ENCODE results near the gene ITIH6. TPM values are rescaled to one million over a fixed set of nuclear protein-coding genes. Genes with fewer than 3 reads are reported as not detected.

ITIH6 gene
- total RNA-seq, 1 donor from 2014 or later, result not detected

DNA sequence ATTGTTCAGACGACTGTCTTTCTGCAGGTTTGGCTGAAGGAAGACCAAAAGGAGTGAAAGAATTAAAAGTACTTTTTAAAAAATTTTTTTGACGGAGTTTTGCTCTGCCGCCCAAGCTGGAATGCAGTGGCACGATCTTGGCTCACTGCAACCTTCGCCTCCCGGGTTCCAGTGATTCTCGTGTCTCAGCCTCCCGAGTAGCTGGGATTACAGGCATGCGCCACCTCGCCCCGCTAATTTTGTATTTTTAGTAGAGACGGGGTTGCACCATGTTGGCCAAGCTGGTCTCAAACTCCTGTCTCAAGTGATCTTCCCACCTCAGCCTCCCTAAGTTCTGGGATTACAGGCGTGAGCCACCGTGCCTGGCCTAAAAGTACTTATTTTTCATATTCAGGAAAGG is 86.3 kb downstream of the ITIH6 start:
- DNase-seq (ENCODE audit: low spot score), result no peak

DNA sequence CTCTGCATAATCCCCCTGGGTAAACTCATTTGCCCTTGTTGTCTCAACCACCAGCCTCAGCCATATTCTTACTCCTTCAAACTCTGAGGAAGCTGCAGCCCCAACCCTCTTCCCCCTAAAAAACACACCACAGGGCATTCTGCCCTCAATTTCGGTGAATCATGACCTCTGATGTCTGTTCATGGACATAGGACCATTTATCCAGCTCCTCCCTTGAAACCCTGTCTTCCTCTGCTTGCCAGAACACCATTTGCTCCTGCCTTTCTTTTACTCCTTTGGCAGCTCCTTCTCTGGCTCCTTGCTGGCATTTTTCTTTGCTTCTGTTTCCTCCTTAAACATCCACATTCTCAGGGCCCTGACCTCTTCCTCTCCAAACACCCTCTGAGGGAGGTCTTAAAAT is 87.1 kb downstream of the ITIH6 start:
- no peak for DNase-seq (ENCODE audit: low spot score)

DNA sequence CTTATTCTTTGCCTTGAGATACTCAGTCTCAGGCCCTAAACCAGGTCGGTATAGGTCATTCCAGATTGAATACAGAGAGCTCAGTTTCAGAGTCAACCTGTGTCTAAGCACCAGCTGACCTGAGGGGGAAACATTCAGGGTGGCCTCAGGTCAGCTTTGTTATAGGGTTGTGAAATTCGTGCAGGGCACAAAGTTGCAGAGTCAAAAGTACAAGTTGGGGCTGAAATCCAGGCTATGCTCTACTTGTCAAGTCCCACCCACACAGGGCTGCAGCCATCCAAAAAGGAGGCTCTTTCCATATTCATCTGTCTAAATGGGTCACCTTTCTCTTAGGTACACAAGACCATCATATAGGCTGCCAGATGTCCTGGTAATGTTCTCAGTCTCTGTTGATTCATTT is 89.7 kb downstream of the ITIH6 start:
- DNase-seq (ENCODE audit: low spot score), result no peak

Other genes starting within 250 kb of the ITIH6 start
- gene MAGED2, start 9.5 kb upstream of the ITIH6 start, total RNA-seq, result 62.9 TPM
- 3.9 TPM for gene TRO, start 122.6 kb upstream of the ITIH6 start, total RNA-seq
- 18.5 TPM for gene PFKFB1, start 195.9 kb upstream of the ITIH6 start, total RNA-seq
- gene APEX2, start 202.1 kb upstream of the ITIH6 start, total RNA-seq, result 13.1 TPM
- gene ALAS2, start 232.7 kb upstream of the ITIH6 start, total RNA-seq, result 1.1 TPM